GM12873 (cell line): ENCODE results near the gene ZNF664.

ENCODE experiments used
- CTCF ChIP-seq: IDR thresholded peaks from 2 replicates; pipeline ENCODE4 v1.5.1; 2012; ENCODE audit warnings: low read depth, mild to moderate bottlenecking, moderate library complexity, low read length, control low read depth; ENCODE audit not compliant: insufficient read depth; ENCODE audit errors: missing control alignments

Gene ZNF664

GRCh38 chr12:123931686-123932321 is 41.2 kb upstream of the ZNF664 start:
- TF ChIP-seq CTCF: no peak

- no peak for TF ChIP-seq CTCF
Observed at GRCh38 chr12:123933214-123933613, 39.8 kb upstream of the ZNF664 start.

- no peak for TF ChIP-seq CTCF
Observed at GRCh38 chr12:123934016-123934620, 38.9 kb upstream of the ZNF664 start.

GRCh38 chr12:123934829-123935228 is 38.2 kb upstream of the ZNF664 start:
- TF ChIP-seq CTCF: no peak

GRCh38 chr12:123935956-123936355 is 37.1 kb upstream of the ZNF664 start:
- no peak for TF ChIP-seq CTCF

GRCh38 chr12:123936471-123936870 is 36.5 kb upstream of the ZNF664 start:
- TF ChIP-seq CTCF: no peak

- no peak for TF ChIP-seq CTCF
Observed at GRCh38 chr12:123936956-123937706, 35.9 kb upstream of the ZNF664 start.
